Suprapubic skin (tissue), 4 donors: ENCODE measurements around the gene NPBWR2. TPM values are rescaled to one million over a fixed set of nuclear protein-coding genes. Genes with fewer than 3 reads are reported as not detected.
A peak's percentile ranks its signal among the peaks of the same experiment; 100 is the strongest.

Experiments
- DNase-seq, 2 donors: peaks; one replicate each; pipeline ENCODE4 v3.0.0-alpha.2; 2019; ENCODE audit warnings: low spot score in 2 of 2
- H3K27ac ChIP-seq: fragments of 200-600 bp; sonication (generic); one replicate; pipeline ENCODE4 v1.5.1; 2019
- H3K27me3 ChIP-seq: fragments of 200-600 bp; sonication (generic); one replicate; pipeline ENCODE4 v1.5.1; 2019
- H3K36me3 ChIP-seq: fragments of 200-600 bp; sonication (generic); one replicate; pipeline ENCODE4 v1.5.1; 2019
- H3K4me1 ChIP-seq: fragments of 200-600 bp; sonication (generic); one replicate; pipeline ENCODE4 v1.5.1; 2019
- H3K4me3 ChIP-seq: fragments of 200-600 bp; sonication (generic); one replicate; pipeline ENCODE4 v1.5.1; 2019; ENCODE audit warnings: mild to moderate bottlenecking
- H3K9me3 ChIP-seq: fragments of 200-600 bp; sonication (generic); one replicate; pipeline ENCODE4 v1.5.1; 2019
- EP300 ChIP-seq: sonication (generic); formaldehyde crosslinking; IDR thresholded peaks from one replicate; pipeline ENCODE4 v1.6.1; 2017; ENCODE audit warnings: antibody characterized with exemption
- POLR2A ChIP-seq, 2 donors: fragments of 450-650 bp; IDR thresholded peaks; one replicate each; pipeline ENCODE4 v1.6.1; 2017; ENCODE audit warnings: antibody characterized with exemption in 2 of 2, mild to moderate bottlenecking in 2 of 2, moderate library complexity in 2 of 2
- POLR2AphosphoS5 ChIP-seq, 3 donors: sonication (generic); formaldehyde crosslinking; IDR thresholded peaks; one replicate each; pipeline ENCODE4 v1.6.1; 2017; ENCODE audit warnings: antibody characterized with exemption in 3 of 3
- WGBS: methylation state at CpG from one replicate; pipeline ENCODE4 v1.1.5; 2018; 5-methylcytosine and 5-hydroxymethylcytosine counted together
- total RNA-seq, 4 donors: library from RNA; depleted of rRNA; stranded (reverse); fragments of >200 nt; gene quantifications; one replicate each; pipeline ENCODE4 v1.1.0, GENCODE V29; 2016
- TF ChIP-seq, protein P1 (sequence below), 2 donors: fragments of 200-600 bp in 1 of 2; fragments of 450-650 bp in 1 of 2; sonication (generic) in 1 of 2; IDR thresholded peaks; one replicate each; pipeline ENCODE4 v1.5.1; 2016 to 2019; ENCODE audit warnings: antibody characterized with exemption in 2 of 2, mild to moderate bottlenecking in 1 of 2, moderate library complexity in 1 of 2

Gene NPBWR2
- total RNA-seq, 4 donors from 2014 or later = not detected

DNA sequence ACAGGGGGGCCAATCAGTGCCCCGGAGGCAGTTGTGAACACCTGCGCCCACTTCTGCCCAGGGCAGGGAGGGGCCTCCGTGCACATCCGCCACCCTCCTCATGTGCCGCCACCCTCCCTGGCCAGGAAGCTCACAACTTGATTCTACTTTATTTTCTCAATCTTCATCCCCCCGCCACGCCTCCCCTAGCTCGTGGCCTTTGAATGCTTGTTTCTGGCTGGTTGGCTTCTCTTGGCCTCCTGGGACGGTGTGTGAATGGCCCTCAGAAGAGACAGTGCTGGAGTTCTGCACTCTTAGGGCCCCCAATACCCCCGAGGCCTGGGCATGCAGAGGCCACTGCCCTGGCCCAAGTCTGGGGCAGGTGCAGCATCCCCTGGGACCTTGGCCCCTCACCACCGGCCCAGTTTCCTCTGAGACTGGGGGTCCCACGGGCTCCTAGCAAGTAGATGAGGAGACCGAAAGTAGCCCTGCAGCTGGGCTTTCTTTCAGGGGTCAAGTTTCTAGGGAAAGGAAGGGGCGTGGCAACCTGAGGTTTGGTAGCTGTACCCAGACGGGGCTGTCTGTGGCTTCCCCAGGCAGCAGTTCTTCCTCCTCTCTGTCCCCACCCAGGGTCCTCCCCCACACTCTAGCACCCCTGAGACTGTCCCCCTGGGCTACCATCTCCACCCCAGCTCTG lies 29.4 kb downstream of the NPBWR2 start:
- Histone ChIP-seq H3K27ac (no peak overlapping the region), H3K4me3 (peak overlapping the region; percentile 81)

DNA sequence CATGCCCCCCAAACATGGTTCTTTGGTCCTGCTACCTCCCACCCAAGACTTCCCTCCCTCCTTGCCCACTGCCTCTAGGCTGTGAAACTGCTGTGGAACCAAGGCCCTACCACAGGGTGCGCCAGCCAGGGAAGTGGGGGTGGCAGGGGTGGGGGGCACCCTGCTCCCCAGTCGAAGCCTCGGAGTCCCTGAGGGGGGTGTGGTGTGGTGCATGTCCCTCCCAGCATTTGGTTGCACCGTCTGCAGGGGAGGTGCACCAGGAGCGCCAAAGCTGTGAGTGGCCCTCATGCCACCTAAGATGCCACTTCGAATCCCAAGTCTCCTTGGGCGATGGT lies 29.9 kb downstream of the NPBWR2 start:
- H3K27me3 ChIP-seq = no peaks in the 10 kb centered on the region
- H3K27ac ChIP-seq = no peak overlapping the region

More for the DNA sequence above, 29.4 kb downstream of the NPBWR2 start:
- peaks cover 51% of the 10 kb centered on the region for H3K4me1 ChIP-seq
- WGBS = 38% methylated on average over 15 of the region's 15 CpGs
- H3K27me3 ChIP-seq = no peaks in the 10 kb centered on the region
- peaks cover 23% of the 10 kb centered on the region for H3K36me3 ChIP-seq
- no peak for DNase-seq
- H3K9me3 ChIP-seq = no peaks in the 10 kb centered on the region
- TF ChIP-seq, protein P1, sequence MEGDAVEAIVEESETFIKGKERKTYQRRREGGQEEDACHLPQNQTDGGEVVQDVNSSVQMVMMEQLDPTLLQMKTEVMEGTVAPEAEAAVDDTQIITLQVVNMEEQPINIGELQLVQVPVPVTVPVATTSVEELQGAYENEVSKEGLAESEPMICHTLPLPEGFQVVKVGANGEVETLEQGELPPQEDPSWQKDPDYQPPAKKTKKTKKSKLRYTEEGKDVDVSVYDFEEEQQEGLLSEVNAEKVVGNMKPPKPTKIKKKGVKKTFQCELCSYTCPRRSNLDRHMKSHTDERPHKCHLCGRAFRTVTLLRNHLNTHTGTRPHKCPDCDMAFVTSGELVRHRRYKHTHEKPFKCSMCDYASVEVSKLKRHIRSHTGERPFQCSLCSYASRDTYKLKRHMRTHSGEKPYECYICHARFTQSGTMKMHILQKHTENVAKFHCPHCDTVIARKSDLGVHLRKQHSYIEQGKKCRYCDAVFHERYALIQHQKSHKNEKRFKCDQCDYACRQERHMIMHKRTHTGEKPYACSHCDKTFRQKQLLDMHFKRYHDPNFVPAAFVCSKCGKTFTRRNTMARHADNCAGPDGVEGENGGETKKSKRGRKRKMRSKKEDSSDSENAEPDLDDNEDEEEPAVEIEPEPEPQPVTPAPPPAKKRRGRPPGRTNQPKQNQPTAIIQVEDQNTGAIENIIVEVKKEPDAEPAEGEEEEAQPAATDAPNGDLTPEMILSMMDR (IDR thresholded peaks at IDR 0.05) = no peak
- TF ChIP-seq EP300 = no peak
- no peak for TF ChIP-seq POLR2AphosphoS5 (IDR thresholded peaks at IDR 0.05)
- no peak for TF ChIP-seq POLR2A (IDR thresholded peaks at IDR 0.05)

DNA sequence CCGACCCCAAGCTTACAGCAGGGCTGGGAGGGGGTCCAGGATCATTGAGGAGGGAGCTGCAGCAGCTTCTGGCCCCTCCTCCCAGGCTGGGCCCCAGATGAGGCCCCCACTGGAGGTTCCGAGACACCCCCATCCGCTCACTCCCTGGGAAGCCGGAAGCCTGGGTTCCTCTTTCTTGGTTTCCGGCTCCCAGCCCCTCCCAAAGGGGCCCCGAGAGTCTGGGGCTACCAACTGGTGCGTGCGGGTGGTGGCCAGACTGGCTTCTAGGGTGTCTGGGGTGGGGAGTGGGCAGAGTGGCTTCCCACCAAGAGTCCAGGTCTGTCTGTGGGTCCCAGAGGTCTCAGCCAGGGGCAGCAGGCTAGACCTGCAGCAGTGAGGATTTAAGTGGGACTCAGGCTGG lies 30.3 kb downstream of the NPBWR2 start:
- no peaks in the 10 kb centered on the region for H3K27me3 ChIP-seq
- peaks cover 27% of the 10 kb centered on the region for H3K36me3 ChIP-seq
- H3K4me3 ChIP-seq = peak overlapping the region; percentile 81
- H3K27ac ChIP-seq = no peak overlapping the region
- H3K4me1 ChIP-seq = peaks cover 47% of the 10 kb centered on the region
- no peak for DNase-seq
- TF ChIP-seq, protein P1 (IDR thresholded peaks at IDR 0.05) = no peak
- TF ChIP-seq POLR2AphosphoS5 (IDR thresholded peaks at IDR 0.05) (no peak), POLR2A (IDR thresholded peaks at IDR 0.05) (no peak), EP300 (no peak)
- no peaks in the 10 kb centered on the region for H3K9me3 ChIP-seq
- WGBS = 83% methylated on average over 4 of the region's 8 CpGs

More for the DNA sequence above, 29.9 kb downstream of the NPBWR2 start:
- DNase-seq = no peak
- TF ChIP-seq POLR2A (IDR thresholded peaks at IDR 0.05) (no peak), POLR2AphosphoS5 (IDR thresholded peaks at IDR 0.05) (no peak), EP300 (no peak)
- TF ChIP-seq, protein P1 (IDR thresholded peaks at IDR 0.05) = no peak
- peaks cover 47% of the 10 kb centered on the region for H3K4me1 ChIP-seq
- H3K36me3 ChIP-seq = peaks cover 23% of the 10 kb centered on the region
- 77% methylated on average over 3 of the region's 7 CpGs for WGBS
- no peaks in the 10 kb centered on the region for H3K9me3 ChIP-seq
- H3K4me3 ChIP-seq = peak overlapping the region; percentile 81

DNA sequence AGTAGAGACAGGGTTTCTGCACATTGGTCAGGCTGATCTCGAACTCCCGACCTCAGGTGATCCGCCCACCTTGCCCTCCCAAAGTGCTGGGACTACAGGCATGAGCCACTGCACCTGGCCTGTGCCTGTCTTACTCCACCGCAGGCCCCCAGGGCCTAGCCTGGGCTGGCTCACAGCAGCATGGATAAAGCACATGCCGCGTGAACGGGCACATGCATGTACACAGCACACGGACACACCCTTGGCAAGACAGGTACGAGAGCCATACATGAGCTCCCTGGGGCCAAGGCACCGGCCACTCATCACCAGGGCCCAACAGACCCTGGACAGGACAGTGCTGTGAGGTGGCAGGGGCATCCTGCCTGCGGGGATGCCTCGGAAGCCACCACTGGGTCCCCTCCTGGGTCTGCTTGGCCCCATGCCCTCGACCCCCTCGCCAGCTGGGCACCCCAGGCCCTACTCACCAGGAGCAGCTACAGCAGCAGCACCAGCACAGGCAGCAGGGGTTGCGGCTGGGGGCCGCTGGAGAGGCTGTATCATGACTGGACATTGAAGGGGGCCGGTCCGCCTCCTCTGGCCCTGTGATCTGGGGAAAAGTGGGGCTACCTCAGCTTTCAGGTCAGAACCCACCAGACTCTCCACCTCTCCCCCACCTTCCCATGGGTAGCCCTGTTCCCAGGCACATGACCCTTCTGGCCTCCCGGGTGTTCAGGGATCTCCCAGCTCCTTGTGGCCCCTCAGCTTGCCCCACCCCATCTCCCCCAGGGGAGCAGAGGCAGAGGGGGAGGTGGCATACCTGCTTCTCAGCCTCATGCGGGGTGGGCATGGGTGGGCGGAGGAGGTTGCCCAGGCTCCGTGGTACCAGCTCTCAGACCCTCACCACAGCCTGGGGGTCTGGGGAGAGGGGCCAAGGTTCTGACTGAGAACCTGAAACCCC lies 31.0 kb downstream of the NPBWR2 start:
- Histone ChIP-seq H3K27me3 (no peaks in the 10 kb centered on the region), H3K4me3 (peak overlapping the region; percentile 81), H3K27ac (no peak overlapping the region), H3K36me3 (peaks cover 34% of the 10 kb centered on the region), H3K9me3 (no peaks in the 10 kb centered on the region), H3K4me1 (peaks cover 47% of the 10 kb centered on the region)
- no peak for TF ChIP-seq EP300
- no peak for TF ChIP-seq POLR2A (IDR thresholded peaks at IDR 0.05)
- no peak for TF ChIP-seq POLR2AphosphoS5 (IDR thresholded peaks at IDR 0.05)
- TF ChIP-seq, protein P1 (IDR thresholded peaks at IDR 0.05) = no peak
- no peak for DNase-seq
- WGBS = 73% methylated on average over 14 of the region's 22 CpGs

DNA sequence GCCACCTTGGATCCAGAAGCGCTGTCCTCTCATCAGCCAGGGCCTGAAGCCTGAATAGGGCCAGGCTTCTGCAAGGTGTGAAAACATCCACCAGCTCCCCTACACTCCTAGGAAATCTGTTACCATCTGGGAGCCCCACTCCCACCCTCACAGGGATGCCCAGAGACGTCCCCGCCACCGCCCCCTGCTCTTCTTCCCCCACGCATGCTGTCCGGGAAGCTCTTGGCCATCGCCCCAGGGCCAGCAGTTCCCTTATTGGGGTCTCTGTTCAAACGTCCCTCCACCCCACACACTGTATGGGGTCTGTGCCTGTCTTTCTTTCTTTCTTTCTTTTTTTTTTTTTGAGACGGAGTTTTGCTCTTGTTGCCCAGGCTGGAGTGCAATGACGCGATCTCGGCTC lies 31.8 kb downstream of the NPBWR2 start:
- no peak overlapping the region for H3K4me3 ChIP-seq
- peaks cover 47% of the 10 kb centered on the region for H3K4me1 ChIP-seq
- H3K36me3 ChIP-seq = peaks cover 38% of the 10 kb centered on the region
- no peak for TF ChIP-seq EP300
- TF ChIP-seq, protein P1 (IDR thresholded peaks at IDR 0.05) = no peak
- TF ChIP-seq POLR2AphosphoS5 (IDR thresholded peaks at IDR 0.05) = no peak
- TF ChIP-seq POLR2A (IDR thresholded peaks at IDR 0.05) = no peak
- H3K27me3 ChIP-seq = no peaks in the 10 kb centered on the region
- 84% methylated on average over 12 of the region's 12 CpGs for WGBS
- no peaks in the 10 kb centered on the region for H3K9me3 ChIP-seq
- no peak overlapping the region for H3K27ac ChIP-seq
- DNase-seq = no peak
